Astrocyte (in vitro differentiated cells and primary cell): ENCODE results near the gene IRF2. TPM values are rescaled to one million over a fixed set of nuclear protein-coding genes. Genes with fewer than 3 reads are reported as not detected.

Experiments
- DNase-seq: peaks from one replicate; pipeline ENCODE4 v3.0.0-alpha.2; 2010; ENCODE audit warnings: low read depth
- FAIRE-seq: peaks from 2 replicates; lab custom pipeline; 2011; peaks lifted over from hg19 to GRCh38; lab: Jason Lieb, UNC
- H2AFZ ChIP-seq: 2 replicates; pipeline ENCODE4 v1.6.0; 2012; ENCODE audit warnings: low read depth, low read length, inconsistent platforms
- H3K27ac ChIP-seq: 2 replicates; pipeline ENCODE4 v1.5.1; 2011; ENCODE audit warnings: low read depth, low read length, inconsistent platforms
- H3K27me3 ChIP-seq: 2 replicates; pipeline ENCODE4 v1.6.0; 2011; ENCODE audit warnings: low read length, inconsistent platforms; ENCODE audit not compliant: insufficient read depth
- H3K36me3 ChIP-seq: 2 replicates; pipeline ENCODE4 v1.5.1; 2011; ENCODE audit warnings: low read length, inconsistent platforms; ENCODE audit not compliant: insufficient read depth
- H3K4me1 ChIP-seq: 2 replicates; pipeline ENCODE4 v1.5.1; 2011; ENCODE audit warnings: low read length, inconsistent platforms; ENCODE audit not compliant: insufficient read depth
- H3K4me2 ChIP-seq: 2 replicates; pipeline ENCODE4 v1.6.0; 2012; ENCODE audit warnings: low read length, inconsistent platforms
- H3K4me3 ChIP-seq: 2 replicates; pipeline ENCODE4 v1.5.1; 2011; ENCODE audit warnings: low read depth, mild to moderate bottlenecking, low read length, inconsistent platforms; ENCODE audit not compliant: insufficient read depth
- H3K79me2 ChIP-seq: 2 replicates; pipeline ENCODE4 v1.6.0; 2012; ENCODE audit warnings: mild to moderate bottlenecking, low read length, inconsistent platforms; ENCODE audit not compliant: insufficient read depth
- H3K9ac ChIP-seq: 2 replicates; pipeline ENCODE4 v1.6.0; 2012; ENCODE audit warnings: mild to moderate bottlenecking, low read length, inconsistent platforms
- H3K9me3 ChIP-seq: 2 replicates; pipeline ENCODE4 v1.5.1; 2012; ENCODE audit warnings: low read depth, mild to moderate bottlenecking, low read length, inconsistent platforms; ENCODE audit not compliant: insufficient read depth
- H4K20me1 ChIP-seq: 2 replicates; pipeline ENCODE4 v1.6.0; 2012; ENCODE audit warnings: low read length, inconsistent platforms; ENCODE audit not compliant: insufficient read depth
- H3K27ac Mint-ChIP-seq: one replicate; pipeline ENCODE4 v1.8.0; 2021; ENCODE audit warnings: mild to moderate bottlenecking, mixed read lengths; ENCODE audit not compliant: unreplicated experiment
- H3K27me3 Mint-ChIP-seq: one replicate; pipeline ENCODE4 v1.8.0; 2021; ENCODE audit warnings: low read depth, mixed read lengths; ENCODE audit not compliant: unreplicated experiment
- H3K36me3 Mint-ChIP-seq: one replicate; pipeline ENCODE4 v1.8.0; 2021; ENCODE audit warnings: low read depth, mixed read lengths; ENCODE audit not compliant: unreplicated experiment
- H3K4me1 Mint-ChIP-seq: one replicate; pipeline ENCODE4 v1.8.0; 2021; ENCODE audit warnings: low read depth, mixed read lengths; ENCODE audit not compliant: unreplicated experiment
- H3K4me3 Mint-ChIP-seq: one replicate; pipeline ENCODE4 v1.8.0; 2021; ENCODE audit warnings: mild to moderate bottlenecking, moderate library complexity, mixed read lengths; ENCODE audit not compliant: unreplicated experiment
- H3K9me3 Mint-ChIP-seq: one replicate; pipeline ENCODE4 v1.8.0; 2021; ENCODE audit warnings: mild to moderate bottlenecking, mixed read lengths; ENCODE audit not compliant: unreplicated experiment
- CTCF ChIP-seq: IDR thresholded peaks from 2 replicates; pipeline ENCODE4 v1.5.1; 2011; ENCODE audit warnings: low read depth, mild to moderate bottlenecking, inconsistent platforms, low read length, moderate library complexity; ENCODE audit not compliant: insufficient read depth
- EZH2 ChIP-seq: IDR thresholded peaks from 2 replicates; pipeline ENCODE4 v1.6.1; 2012; ENCODE audit warnings: mild to moderate bottlenecking, low read length, inconsistent platforms; ENCODE audit not compliant: insufficient read depth
- total RNA-seq: library from RNA; stranded (reverse); gene quantifications from 2 replicates; pipeline ENCODE4 v1.2.1, GENCODE V29; 2021

IRF2 gene
- total RNA-seq, 1 donor from 2014 or later: 12.6 TPM

- no peak overlapping the region for H3K4me3 ChIP-seq
- Mint-ChIP-seq H3K4me3 (no peak overlapping the region), H3K27ac (no peak overlapping the region), H3K27me3 (peaks cover 2% of the 10 kb centered on the region), H3K4me1 (peaks cover 17% of the 10 kb centered on the region), H3K9me3 (no peaks in the 10 kb centered on the region), H3K36me3 (no peaks in the 10 kb centered on the region)
- DNase-seq (no peak), FAIRE-seq (no peak)
- peaks cover 6% of the 10 kb centered on the region for H3K4me1 ChIP-seq
- no peaks in the 10 kb centered on the region for H3K79me2 ChIP-seq
- H3K9ac ChIP-seq: no peak overlapping the region
- no peaks in the 10 kb centered on the region for H3K36me3 ChIP-seq
- no peak overlapping the region for H2AFZ ChIP-seq
- H4K20me1 ChIP-seq: no peaks in the 10 kb centered on the region
- no peaks in the 10 kb centered on the region for H3K9me3 ChIP-seq
- TF ChIP-seq EZH2 (no peak), CTCF (no peak)
- no peak overlapping the region for H3K27ac ChIP-seq
- H3K4me2 ChIP-seq: no peak overlapping the region
- no peaks in the 10 kb centered on the region for H3K27me3 ChIP-seq
Measured at GRCh38 chr4:184345573-184345922, 128.8 kb downstream of the IRF2 start.

GRCh38 chr4:184344899-184345572 is 129.3 kb downstream of the IRF2 start:
- Histone ChIP-seq H3K4me3 (no peak overlapping the region), H2AFZ (no peak overlapping the region), H3K36me3 (no peaks in the 10 kb centered on the region), H3K9ac (no peak overlapping the region), H3K79me2 (no peaks in the 10 kb centered on the region), H3K4me1 (peaks cover 6% of the 10 kb centered on the region), H3K27ac (no peak overlapping the region), H3K9me3 (no peaks in the 10 kb centered on the region), H4K20me1 (no peaks in the 10 kb centered on the region), H3K27me3 (no peaks in the 10 kb centered on the region), H3K4me2 (no peak overlapping the region)
- Mint-ChIP-seq H3K27ac (no peak overlapping the region), H3K27me3 (peaks cover 2% of the 10 kb centered on the region), H3K36me3 (no peaks in the 10 kb centered on the region), H3K4me3 (no peak overlapping the region), H3K9me3 (no peaks in the 10 kb centered on the region), H3K4me1 (peaks cover 17% of the 10 kb centered on the region)
- TF ChIP-seq EZH2: no peak
- no peak for TF ChIP-seq CTCF
- FAIRE-seq (no peak), DNase-seq (no peak)

GRCh38 chr4:184344435-184344834 is 129.9 kb downstream of the IRF2 start:
- Histone ChIP-seq H2AFZ (no peak overlapping the region), H3K4me3 (no peak overlapping the region), H3K79me2 (no peaks in the 10 kb centered on the region), H3K4me2 (peak overlapping the region; percentile 98), H3K9me3 (no peaks in the 10 kb centered on the region), H3K9ac (no peak overlapping the region), H3K27me3 (no peaks in the 10 kb centered on the region), H4K20me1 (no peaks in the 10 kb centered on the region), H3K4me1 (peaks cover 9% of the 10 kb centered on the region), H3K36me3 (no peaks in the 10 kb centered on the region), H3K27ac (no peak overlapping the region)
- Mint-ChIP-seq H3K27ac (no peak overlapping the region), H3K9me3 (no peaks in the 10 kb centered on the region), H3K36me3 (no peaks in the 10 kb centered on the region), H3K27me3 (no peaks in the 10 kb centered on the region), H3K4me1 (peaks cover 17% of the 10 kb centered on the region), H3K4me3 (peak overlapping the region; percentile 45)
- FAIRE-seq: no peak
- no peak for DNase-seq
- TF ChIP-seq EZH2 (no peak), CTCF (no peak)
